ENCODE data around the gene ORC5. TPM values are rescaled to one million over a fixed set of nuclear protein-coding genes. Genes with fewer than 3 reads are reported as not detected.
A peak's percentile ranks its signal among the peaks of the same experiment; 100 is the strongest.

The ORC5 gene
- total and polyA plus RNA-seq, 10 donors: 7.8 to 28.4 (median 18.2) TPM

DNA sequence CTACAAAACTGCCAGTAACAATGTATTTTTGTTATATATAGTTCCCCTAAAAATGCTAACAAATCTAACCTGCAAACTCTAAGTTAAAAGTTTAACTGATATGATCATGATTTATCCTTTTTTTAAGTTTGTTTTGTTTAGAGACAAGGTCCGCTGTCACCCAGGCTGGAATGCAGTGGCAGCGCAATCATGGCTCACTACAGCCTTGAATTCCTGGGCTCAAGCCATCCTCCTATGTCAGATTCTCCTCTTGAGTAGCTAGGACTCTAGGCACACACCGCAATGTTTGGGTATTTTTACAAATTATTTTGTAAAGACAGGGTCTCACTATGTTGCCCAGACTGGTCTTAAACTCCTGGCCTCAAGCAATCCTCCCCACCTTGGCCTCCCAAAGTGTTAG lies 46.6 kb downstream of the ORC5 start:
- WGBS, 5 donors: 94 to 100% (median 97%) methylated on average over 3 of the region's 3 CpGs
- H3K9me3 ChIP-seq: no peaks in the 10 kb centered on the region
- H3K27me3 ChIP-seq (replicated peaks in 1 of 7): no peaks in the 10 kb centered on the region
- TF ChIP-seq, protein P1, sequence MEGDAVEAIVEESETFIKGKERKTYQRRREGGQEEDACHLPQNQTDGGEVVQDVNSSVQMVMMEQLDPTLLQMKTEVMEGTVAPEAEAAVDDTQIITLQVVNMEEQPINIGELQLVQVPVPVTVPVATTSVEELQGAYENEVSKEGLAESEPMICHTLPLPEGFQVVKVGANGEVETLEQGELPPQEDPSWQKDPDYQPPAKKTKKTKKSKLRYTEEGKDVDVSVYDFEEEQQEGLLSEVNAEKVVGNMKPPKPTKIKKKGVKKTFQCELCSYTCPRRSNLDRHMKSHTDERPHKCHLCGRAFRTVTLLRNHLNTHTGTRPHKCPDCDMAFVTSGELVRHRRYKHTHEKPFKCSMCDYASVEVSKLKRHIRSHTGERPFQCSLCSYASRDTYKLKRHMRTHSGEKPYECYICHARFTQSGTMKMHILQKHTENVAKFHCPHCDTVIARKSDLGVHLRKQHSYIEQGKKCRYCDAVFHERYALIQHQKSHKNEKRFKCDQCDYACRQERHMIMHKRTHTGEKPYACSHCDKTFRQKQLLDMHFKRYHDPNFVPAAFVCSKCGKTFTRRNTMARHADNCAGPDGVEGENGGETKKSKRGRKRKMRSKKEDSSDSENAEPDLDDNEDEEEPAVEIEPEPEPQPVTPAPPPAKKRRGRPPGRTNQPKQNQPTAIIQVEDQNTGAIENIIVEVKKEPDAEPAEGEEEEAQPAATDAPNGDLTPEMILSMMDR (IDR thresholded peaks at IDR 0.05 in 8 of 11, conservative IDR thresholded peaks at IDR 0.05 in 3 of 11): no peak
- no peak for TF ChIP-seq POLR2AphosphoS5 (IDR thresholded peaks at IDR 0.05)
- TF ChIP-seq POLR2A (IDR thresholded peaks at IDR 0.05): no peak
- no peaks in the 10 kb centered on the region for H3K4me1 ChIP-seq
- H3K36me3 ChIP-seq: peaks cover 0 to 74% (median 27%) of the 10 kb centered on the region in 6 donors
- DNase-seq: no peak
- intact Hi-C loops (cut with DNase I; ENCODE audit: low total_unique reads): no loop called here
- H3K27ac ChIP-seq: no peak overlapping the region
- H3K4me3 ChIP-seq: no peak overlapping the region

DNA sequence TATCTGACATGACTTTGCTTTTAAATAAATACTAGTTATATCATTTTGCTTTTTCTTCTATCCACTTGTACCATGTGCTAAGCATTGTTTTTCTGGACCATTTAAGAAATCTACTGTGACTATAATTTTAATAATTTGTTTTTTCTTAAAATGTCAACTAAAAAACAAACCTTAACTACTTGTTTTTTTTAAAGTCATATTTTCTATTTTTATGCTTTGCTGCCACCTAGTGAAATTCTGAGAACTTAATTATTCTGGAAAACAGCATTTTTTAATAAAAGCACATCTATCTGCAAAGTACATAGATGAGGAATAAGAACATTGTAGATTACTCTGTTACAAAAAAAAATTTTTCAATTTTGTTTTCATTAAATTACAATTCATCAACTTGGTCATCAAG lies 47.4 kb downstream of the ORC5 start:
- no peak for TF ChIP-seq POLR2A (IDR thresholded peaks at IDR 0.05)
- TF ChIP-seq, protein P1 (IDR thresholded peaks at IDR 0.05 in 8 of 11, conservative IDR thresholded peaks at IDR 0.05 in 3 of 11): peak in 5 of 11 experiments; percentile 21 to 38 (median 23)
- no peaks in the 10 kb centered on the region for H3K27me3 ChIP-seq (replicated peaks in 1 of 7)
- H3K4me3 ChIP-seq: no peak overlapping the region
- peaks cover 0 to 65% (median 27%) of the 10 kb centered on the region in 6 donors for H3K36me3 ChIP-seq
- H3K27ac ChIP-seq: no peak overlapping the region
- no peak for DNase-seq
- intact Hi-C loops (cut with DNase I; ENCODE audit: low total_unique reads): no loop called here
- H3K4me1 ChIP-seq: no peaks in the 10 kb centered on the region
- no peaks in the 10 kb centered on the region for H3K9me3 ChIP-seq

DNA sequence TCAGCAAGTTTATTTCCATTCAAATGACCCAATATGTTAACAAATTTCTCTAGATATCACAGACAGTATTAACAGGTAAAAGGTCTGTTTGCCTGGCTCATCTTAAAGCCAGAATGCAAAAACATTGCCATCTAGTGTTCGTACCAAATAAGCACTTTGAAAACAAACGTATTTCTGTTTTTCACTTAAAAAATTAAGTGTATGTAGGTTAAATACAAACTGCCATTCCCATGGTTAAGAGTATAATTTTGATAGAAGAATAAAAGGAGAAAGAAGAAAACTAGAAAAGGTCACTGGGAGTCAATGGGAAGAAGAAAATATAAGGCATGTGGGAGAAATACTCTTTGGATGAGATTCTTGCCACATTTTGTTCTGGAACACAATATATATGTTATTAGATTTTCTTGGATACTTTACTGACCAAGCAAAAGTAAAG lies 51.0 kb downstream of the ORC5 start:
- intact Hi-C loops (cut with DNase I; ENCODE audit: low total_unique reads): no loop called here
- H3K36me3 ChIP-seq: peaks cover 0 to 59% (median 11%) of the 10 kb centered on the region in 6 donors
- no peaks in the 10 kb centered on the region for H3K27me3 ChIP-seq (replicated peaks in 1 of 7)
- H3K4me1 ChIP-seq: no peaks in the 10 kb centered on the region
- H3K4me3 ChIP-seq: no peak overlapping the region
- no peak overlapping the region for H3K27ac ChIP-seq
- WGBS, 5 donors: 36 to 55% (median 49%) methylated on average over 2 of the region's 2 CpGs
- no peak for TF ChIP-seq POLR2AphosphoS5 (IDR thresholded peaks at IDR 0.05)
- TF ChIP-seq, protein P1 (IDR thresholded peaks at IDR 0.05 in 8 of 11, conservative IDR thresholded peaks at IDR 0.05 in 3 of 11): peak in 9 of 11 experiments; percentile 13 to 42 (median 23)
- no peak for DNase-seq
- H3K9me3 ChIP-seq: no peaks in the 10 kb centered on the region

DNA sequence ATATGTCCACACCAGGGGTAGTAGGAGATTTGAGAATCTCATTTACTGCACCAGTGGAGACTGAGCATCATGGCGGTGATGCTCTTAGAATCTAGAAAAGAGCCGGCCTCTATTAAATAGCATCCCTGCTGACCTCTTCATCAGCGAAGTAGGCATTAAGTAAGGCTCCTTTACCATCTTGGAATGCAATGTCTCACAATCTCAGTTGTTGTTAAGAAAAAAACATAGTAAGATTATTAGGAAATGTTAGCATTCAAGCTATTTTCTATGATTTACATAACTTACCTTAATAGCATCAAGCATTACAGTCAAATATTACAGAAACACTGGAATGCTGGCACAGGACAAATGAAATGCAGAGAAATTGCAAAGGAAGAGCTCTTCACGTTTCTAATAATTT lies 54.5 kb downstream of the ORC5 start:
- no peak overlapping the region for H3K4me3 ChIP-seq
- WGBS, 5 donors: 66 to 86% (median 72%) methylated on average over 4 of the region's 4 CpGs
- DNase-seq: no peak
- no peaks in the 10 kb centered on the region for H3K9me3 ChIP-seq
- H3K36me3 ChIP-seq: peaks cover 0 to 56% (median 6%) of the 10 kb centered on the region in 6 donors
- no peaks in the 10 kb centered on the region for H3K4me1 ChIP-seq
- H3K27me3 ChIP-seq (replicated peaks in 1 of 7): no peaks in the 10 kb centered on the region
- H3K27ac ChIP-seq: no peak overlapping the region
- TF ChIP-seq POLR2AphosphoS5 (IDR thresholded peaks at IDR 0.05) (no peak), POLR2A (IDR thresholded peaks at IDR 0.05) (no peak)
- TF ChIP-seq, protein P1 (IDR thresholded peaks at IDR 0.05 in 8 of 11, conservative IDR thresholded peaks at IDR 0.05 in 3 of 11): no peak
- intact Hi-C loops (cut with DNase I; ENCODE audit: low total_unique reads): no loop called here
